Epithelial cell of proximal tubule (primary cell): ENCODE data around the gene OR2V2. TPM values are rescaled to one million over a fixed set of nuclear protein-coding genes. Genes with fewer than 3 reads are reported as not detected.

Experiments used
- DNase-seq: peaks from one replicate; pipeline ENCODE4 v3.0.0-alpha.2; 2011; ENCODE audit warnings: low read depth
- H3K4me3 ChIP-seq: 2 replicates; pipeline ENCODE4 v1.5.1; 2011; ENCODE audit warnings: low read depth, mild to moderate bottlenecking, low read length
- CTCF ChIP-seq: conservative IDR thresholded peaks from 2 replicates; pipeline ENCODE4 v1.5.1; 2012; ENCODE audit warnings: low read depth, mild to moderate bottlenecking, low read length
- total RNA-seq: library from RNA; depleted of rRNA; stranded (reverse); fragments of >200 nt; gene quantifications from 2 replicates; pipeline ENCODE4 v1.2.3, GENCODE V29; 2015

The OR2V2 gene
- total RNA-seq, 1 donor from 2014 or later = not detected

DNA sequence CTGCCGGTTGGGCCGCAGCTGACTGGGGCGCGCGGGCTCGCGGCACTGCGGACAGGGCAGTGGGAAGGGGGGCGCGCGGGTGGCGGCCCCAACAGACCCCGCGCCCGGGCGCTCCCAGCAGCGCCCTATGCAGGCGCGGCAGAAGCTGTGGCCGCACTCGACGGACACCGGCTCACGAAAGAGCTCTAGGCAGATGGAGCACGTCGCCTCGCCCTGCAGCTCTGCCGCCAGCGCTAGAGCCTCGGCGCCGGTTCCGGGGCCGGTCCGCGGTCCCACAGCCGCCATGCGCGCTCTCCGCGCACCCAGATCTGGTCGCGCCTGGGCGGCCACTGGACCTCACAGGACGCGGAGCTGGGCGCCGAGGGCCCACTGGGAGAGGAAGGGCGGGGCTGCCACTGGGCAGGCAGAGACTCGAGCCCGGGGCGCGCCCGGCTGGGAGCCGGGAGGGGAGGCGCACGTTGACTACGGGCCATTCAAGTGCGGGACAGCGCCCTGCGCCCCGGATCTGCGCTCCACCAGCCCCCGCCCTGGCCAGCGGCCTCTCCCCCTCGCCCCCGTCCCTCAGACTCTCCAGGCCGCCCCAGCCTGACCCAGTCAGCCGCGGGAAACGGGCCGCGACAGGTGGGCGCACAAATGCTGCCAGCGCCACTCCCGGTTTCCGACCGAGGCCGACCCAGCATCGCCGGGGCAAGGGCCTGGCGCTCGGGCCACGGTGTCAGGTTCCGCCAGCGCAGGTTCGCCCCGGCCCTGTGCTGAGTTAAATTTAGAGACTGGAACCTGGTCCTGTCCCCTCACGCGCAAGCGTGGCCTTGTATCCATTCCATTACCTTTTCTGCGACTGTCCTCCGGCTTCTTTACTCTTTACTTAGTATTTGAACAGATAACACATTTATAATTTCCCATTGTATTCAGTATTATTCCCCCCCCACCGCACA lies 57.7 kb downstream of the OR2V2 start, which contains the start of gene TRIM7:
Gene TRIM7, minus strand, starts transcription at position 371 of the 935 bp plus-strand sequence. Its CDS starts 86 bp downstream, at position 285.
- no peak for DNase-seq
- TF ChIP-seq CTCF = no peak
- H3K4me3 ChIP-seq = peak within 1 kb of the TSS; percentile 68

DNA sequence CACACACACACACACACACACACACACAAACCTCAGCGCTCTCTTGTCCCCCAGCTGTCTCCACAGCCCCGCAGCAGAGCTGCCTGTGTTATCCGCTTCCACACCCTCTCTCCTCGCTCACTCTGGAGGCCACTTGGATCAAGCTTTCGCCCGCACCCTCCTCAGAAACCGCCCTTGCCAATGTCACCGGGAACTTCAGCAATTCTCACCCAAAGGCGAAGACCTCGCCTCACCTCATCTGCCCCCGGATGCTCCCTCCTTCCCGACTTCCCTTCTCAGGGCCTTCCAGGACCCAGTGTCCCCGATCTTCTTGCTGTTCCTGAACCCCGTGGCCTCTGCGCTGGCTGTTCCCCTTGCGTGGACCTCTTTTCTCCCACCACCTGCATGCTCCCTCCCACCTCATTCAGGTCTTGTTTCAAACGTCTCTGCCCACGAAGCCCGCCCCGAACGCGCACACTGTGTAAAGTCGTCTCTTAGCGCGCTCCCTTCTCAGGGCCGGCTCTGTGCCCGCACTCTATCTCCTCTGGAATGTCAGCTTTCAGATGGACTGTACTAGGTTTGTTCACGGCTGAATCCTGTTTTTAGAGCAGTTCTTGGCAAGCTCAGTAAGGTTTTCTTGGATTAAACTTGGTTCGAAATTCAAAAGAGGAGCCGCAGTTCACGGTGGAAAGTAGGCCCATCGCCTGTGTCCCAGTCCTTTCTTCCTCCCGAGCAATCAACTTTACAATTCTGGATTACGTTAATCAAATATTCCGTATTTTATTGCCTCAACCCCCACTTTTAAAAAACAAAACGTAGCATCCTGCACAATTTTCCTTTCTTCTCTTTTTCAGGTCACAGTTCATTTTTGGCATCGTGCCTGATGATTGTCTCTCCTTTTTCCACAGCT lies 58.6 kb downstream of the OR2V2 start:
- no peak for TF ChIP-seq CTCF
- DNase-seq = no peak
- H3K4me3 ChIP-seq = peak overlapping the region; percentile 68

- H3K4me3 ChIP-seq = peak overlapping the region; percentile 68
- TF ChIP-seq CTCF = no peak
- DNase-seq = no peak
Observed at GRCh38 chr5:181207214-181207959, 60.0 kb downstream of the OR2V2 start.

DNA sequence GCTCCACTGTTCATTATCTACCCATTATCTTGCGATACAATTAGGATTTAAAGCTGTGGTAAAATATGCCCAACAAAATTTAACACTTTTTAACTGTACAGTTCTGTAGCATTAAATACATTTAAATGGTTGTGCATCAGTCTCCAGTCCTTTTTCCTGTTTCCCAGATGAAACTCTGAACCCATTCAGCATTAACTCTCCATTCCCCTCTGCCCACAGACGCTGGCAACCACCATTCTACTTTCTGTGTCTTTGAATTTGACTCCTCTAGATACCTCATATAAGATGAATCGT lies 60.5 kb downstream of the OR2V2 start:
- peak overlapping the region; percentile 68 for H3K4me3 ChIP-seq
- no peak for DNase-seq
- TF ChIP-seq CTCF = no peak

Other genes starting within 250 kb of the OR2V2 start
- not detected in 2 replicates for gene BTNL8, start 248.4 kb upstream of the OR2V2 start, total RNA-seq
- not detected in 2 replicates for gene BTNL3, start 158.7 kb upstream of the OR2V2 start, total RNA-seq
- gene BTNL9, start 107.3 kb upstream of the OR2V2 start, total RNA-seq = 0.22 TPM in 1 of 2 replicates, not detected in the other
- gene OR2V1, start 16.4 kb upstream of the OR2V2 start, total RNA-seq = not detected in 2 replicates
- 2.7 and 14.6 TPM in 2 replicates for gene TRIM7, start 57.6 kb downstream of the OR2V2 start, total RNA-seq
- 10.6 and 12.4 TPM in 2 replicates for gene TRIM41, start 75.7 kb downstream of the OR2V2 start, total RNA-seq
- 2,747 and 3,067 TPM in 2 replicates for gene RACK1, start 96.3 kb downstream of the OR2V2 start, total RNA-seq
- gene TRIM52, start 113.6 kb downstream of the OR2V2 start, total RNA-seq = 1.6 and 3.5 TPM in 2 replicates
- gene OR4F3, start 219.7 kb downstream of the OR2V2 start, total RNA-seq = not detected in 2 replicates